ENCODE data around the gene MUS81.

DNA sequence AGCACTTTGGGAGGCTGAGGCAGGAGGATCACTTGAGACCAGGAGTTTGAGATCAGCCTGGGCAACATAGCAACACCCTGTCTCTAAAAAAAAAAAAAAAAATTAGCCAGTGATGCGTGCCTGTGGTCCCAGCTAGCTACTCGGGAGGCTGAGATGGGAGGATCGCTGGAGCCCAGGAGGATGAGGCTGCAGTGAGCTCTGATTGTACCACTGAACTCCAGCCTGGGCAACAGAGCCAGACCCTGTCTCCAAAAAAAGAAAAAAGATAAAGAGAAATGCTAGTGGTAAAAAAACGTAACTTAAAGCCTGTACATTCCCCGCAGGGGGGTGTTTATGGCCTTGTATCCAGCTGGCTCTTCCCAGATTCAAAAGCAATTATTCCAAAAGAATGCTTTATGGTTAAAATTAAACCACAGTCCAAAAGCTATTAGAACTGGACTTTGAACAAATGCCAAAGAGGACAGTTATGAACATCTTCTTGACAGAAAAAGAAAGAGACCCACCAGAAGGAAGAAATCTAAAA lies 42.9 kb upstream of the MUS81 start:
- TF ChIP-seq, protein P1, sequence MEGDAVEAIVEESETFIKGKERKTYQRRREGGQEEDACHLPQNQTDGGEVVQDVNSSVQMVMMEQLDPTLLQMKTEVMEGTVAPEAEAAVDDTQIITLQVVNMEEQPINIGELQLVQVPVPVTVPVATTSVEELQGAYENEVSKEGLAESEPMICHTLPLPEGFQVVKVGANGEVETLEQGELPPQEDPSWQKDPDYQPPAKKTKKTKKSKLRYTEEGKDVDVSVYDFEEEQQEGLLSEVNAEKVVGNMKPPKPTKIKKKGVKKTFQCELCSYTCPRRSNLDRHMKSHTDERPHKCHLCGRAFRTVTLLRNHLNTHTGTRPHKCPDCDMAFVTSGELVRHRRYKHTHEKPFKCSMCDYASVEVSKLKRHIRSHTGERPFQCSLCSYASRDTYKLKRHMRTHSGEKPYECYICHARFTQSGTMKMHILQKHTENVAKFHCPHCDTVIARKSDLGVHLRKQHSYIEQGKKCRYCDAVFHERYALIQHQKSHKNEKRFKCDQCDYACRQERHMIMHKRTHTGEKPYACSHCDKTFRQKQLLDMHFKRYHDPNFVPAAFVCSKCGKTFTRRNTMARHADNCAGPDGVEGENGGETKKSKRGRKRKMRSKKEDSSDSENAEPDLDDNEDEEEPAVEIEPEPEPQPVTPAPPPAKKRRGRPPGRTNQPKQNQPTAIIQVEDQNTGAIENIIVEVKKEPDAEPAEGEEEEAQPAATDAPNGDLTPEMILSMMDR (IDR thresholded peaks at IDR 0.05; ENCODE audit: low read depth, low read length, poor library complexity, severe bottlenecking), result no peak
- no peak for TF ChIP-seq EZH2phosphoT487 (IDR thresholded peaks at IDR 0.05; ENCODE audit: borderline replicate concordance, low read length)

Measured in DOHH2 (cell line).